Stimulated activated CD4-positive, alpha-beta T cell treated with anti-CD3 and anti-CD28 coated beads, Interleukin-15, amount 100 ng/mL, for 24 hours (primary cell): ENCODE data around the gene TMEM37.

Source experiments
- DNase-seq: peaks from one replicate; pipeline ENCODE4 v3.0.0-alpha.2; 2020

Gene TMEM37

DNA sequence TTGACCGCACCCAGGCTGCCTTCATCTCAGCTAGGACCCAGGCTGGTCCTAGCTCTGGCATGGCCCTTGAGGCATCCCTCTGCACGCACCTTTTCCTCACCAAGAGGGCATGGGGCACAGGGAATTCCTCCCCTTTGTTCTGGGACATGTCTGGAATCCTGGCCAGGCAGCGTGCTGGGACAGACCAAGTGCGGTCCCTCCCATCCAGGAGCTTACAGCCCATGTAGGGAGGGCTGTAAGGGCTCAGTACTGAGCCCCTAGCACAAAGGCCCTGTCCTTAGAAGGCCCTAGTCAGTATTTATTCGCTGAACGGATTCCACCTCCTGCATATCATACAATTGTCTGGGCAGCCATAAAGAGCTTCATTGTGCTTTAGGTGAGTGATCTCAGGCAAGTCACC, 3.0 kb downstream of the TMEM37 start:
- DNase-seq = no peak

- DNase-seq = no peak
Observed at GRCh38 chr2:119435081-119435952, 3.7 kb downstream of the TMEM37 start.

DNA sequence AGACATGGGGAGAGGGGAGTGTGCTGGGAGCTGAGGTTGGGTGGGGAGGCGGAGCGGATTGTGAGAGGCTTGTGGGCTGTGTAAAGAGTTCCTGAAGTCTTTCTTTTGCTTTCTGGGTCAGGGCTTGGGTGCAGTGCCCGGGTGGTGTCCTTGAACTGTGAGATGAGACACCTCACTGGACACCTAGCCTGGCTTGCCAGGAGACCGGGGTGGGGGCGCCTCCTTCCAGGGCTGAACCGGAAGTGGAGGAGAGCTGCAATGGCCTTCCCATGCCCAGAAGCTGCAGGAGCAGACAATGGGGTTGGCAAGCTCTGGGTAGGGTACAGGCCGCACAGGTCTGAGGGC, 4.3 kb downstream of the TMEM37 start:
- no peak for DNase-seq

DNA sequence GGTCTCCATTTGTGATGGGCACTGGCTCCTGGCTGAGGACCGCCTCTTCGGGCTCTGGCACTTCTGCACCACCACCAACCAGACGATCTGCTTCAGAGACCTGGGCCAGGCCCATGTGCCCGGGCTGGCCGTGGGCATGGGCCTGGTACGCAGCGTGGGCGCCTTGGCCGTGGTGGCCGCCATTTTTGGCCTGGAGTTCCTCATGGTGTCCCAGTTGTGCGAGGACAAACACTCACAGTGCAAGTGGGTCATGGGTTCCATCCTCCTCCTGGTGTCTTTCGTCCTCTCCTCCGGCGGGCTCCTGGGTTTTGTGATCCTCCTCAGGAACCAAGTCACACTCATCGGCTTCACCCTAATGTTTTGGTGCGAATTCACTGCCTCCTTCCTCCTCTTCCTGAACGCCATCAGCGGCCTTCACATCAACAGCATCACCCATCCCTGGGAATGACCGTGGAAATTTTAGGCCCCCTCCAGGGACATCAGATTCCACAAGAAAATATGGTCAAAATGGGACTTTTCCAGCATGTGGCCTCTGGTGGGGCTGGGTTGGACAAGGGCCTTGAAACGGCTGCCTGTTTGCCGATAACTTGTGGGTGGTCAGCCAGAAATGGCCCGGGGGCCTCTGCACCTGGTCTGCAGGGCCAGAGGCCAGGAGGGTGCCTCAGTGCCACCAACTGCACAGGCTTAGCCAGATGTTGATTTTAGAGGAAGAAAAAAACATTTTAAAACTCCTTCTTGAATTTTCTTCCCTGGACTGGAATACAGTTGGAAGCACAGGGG, 5.5 kb downstream of the TMEM37 start:
- no peak for DNase-seq

DNA sequence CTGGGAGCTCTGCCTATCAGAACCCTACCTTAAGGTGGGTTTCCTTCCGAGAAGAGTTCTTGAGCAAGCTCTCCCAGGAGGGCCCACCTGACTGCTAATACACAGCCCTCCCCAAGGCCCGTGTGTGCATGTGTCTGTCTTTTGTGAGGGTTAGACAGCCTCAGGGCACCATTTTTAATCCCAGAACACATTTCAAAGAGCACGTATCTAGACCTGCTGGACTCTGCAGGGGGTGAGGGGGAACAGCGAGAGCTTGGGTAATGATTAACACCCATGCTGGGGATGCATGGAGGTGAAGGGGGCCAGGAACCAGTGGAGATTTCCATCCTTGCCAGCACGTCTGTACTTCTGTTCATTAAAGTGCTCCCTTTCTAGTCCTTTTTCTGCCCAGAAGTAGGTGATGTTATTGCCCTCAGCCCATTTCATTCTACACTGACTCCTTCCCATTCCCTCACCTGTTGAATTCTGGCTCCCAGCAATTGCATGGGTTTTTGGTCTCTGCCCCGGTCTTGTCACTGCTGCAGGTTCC, 6.5 kb downstream of the TMEM37 start:
- no peak for DNase-seq

DNA sequence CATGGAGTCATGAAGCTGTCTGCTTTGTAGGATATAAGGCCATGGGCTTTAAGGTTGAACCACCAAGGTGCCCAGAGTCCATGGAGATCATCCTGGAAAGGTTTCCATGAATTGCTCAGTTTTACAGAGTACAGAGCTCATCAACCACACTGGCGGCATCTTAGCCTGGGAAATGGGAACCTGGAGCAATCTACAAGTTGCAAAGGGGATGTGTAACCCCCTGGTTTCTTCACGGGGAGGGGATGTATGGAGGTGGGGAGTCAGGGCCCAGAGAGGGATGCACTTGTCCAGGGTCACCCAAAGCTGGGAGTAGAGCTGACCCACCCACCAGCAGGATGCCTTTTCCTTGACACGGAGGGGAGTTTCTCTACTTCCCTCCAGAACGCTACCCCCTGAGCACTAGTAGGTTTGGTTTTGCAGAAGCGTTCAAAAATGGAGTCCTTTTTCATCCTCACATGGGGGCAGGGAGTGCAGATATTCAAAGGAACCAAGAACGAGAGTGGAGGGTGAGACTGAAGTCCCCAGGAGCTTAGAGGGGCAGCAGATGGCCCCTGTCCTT, 7.2 kb downstream of the TMEM37 start:
- no peak for DNase-seq

GRCh38 chr2:119439574-119440500, 8.2 kb downstream of the TMEM37 start:
- no peak for DNase-seq

DNA sequence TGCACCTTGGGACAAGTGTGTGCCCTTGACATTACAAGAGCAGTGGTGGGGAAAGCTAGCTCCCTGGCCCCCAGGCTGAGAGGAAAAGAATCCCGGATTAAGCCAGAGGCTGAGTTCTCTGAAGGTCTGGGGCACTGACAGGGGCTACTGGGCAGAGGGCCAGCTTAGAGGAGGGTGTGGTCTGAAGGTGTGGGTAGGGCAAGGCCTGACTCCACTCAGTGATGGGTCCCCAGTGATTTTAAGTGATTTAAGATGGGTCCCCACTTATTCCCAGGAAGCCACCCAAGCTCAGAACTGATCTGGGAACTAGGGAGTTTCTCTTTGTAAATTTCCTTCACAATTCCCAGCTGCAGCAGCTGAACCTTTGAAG, 8.8 kb downstream of the TMEM37 start:
- no peak for DNase-seq

GRCh38 chr2:119440873-119441272, 9.2 kb downstream of the TMEM37 start:
- DNase-seq = no peak

DNA sequence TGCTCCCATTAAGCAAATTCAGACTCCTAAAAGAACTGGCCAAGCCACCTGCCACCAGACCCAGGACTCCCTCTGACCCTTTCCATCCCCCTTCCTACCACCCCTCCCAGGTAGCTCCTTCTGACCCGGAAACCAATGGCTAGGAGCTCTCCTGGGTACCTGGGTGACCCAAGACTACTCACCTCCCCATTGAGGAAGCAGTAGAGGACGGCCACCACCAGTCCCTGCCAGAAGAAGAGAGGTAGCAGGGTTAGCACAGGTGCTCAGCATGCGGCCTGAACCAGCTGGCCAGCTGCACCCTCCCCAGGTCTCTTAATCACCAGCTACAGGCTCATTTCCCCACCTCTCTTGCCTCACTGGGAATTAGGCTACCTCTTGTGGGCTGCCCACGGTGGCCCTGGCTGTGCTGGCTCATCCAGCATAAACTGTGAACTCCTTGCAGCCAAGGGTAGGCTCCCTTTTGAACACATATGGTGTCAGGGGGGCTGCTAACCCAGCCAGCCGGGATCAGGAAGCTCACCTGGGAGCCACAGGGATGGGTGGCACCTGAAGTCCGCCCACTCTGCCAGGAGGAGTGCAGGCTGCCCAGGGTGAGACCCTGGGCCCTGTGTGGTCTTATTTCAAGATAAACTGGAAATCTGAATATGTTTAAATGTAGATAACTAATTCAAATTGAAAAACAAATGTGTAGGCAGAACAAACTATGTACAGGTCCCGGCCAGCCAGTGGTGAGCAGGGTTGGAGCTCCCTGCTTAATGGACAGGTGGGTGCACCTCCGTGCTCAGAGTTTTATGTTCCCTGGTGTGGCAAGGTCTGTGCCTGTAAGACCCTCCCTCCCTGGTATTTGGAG, 9.9 kb downstream of the TMEM37 start:
- no peak for DNase-seq

- no peak for DNase-seq
Observed at GRCh38 chr2:119442226-119442619, 10.6 kb downstream of the TMEM37 start.

DNA sequence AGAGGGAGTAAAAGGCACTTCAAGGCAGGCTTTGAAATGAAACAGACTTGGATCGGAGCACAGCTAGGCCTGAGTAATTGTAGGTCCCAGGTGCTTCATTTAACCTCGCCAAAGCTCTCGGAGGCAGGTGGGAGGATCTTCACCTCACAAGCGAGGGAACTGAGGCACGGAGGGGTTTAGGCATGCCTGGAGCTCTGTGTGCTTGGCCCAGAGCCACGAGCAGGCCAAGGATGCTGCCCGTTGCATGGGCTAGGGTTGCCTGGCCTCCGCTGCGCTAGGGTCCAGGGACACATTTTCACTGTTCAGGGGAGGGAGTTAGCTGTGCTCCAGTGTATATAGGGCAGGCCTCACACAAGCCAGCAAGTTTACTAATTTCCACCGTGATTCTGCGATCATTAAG, 11.2 kb downstream of the TMEM37 start:
- DNase-seq = no peak

DNA sequence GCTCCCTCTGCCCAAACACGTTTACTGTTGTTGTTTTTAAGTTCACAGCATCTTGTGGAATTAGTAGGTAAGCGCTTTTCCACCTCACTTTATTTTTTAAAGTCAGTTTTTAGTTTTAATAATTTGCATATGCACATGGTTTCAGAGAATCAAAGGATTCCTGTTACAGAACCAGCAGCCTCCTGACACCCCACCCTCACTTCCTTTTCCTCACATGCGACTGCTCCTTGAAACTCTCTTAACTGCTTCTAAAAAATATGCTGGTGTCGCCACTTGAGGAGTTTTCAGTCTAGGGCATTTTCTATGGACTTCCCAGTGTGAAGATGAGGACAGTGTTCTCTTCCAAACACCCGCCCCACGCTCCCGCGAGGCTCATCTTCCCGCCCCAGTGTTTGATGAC, 14.4 kb downstream of the TMEM37 start:
- DNase-seq = no peak

- DNase-seq = no peak
Observed at GRCh38 chr2:119448427-119449141, 16.9 kb downstream of the TMEM37 start.

GRCh38 chr2:119449521-119449920, 17.9 kb downstream of the TMEM37 start:
- DNase-seq = no peak

GRCh38 chr2:119451336-119452050, 19.8 kb downstream of the TMEM37 start:
- DNase-seq = no peak

- DNase-seq = no peak
Observed at GRCh38 chr2:119453972-119454593, 22.4 kb downstream of the TMEM37 start.

DNA sequence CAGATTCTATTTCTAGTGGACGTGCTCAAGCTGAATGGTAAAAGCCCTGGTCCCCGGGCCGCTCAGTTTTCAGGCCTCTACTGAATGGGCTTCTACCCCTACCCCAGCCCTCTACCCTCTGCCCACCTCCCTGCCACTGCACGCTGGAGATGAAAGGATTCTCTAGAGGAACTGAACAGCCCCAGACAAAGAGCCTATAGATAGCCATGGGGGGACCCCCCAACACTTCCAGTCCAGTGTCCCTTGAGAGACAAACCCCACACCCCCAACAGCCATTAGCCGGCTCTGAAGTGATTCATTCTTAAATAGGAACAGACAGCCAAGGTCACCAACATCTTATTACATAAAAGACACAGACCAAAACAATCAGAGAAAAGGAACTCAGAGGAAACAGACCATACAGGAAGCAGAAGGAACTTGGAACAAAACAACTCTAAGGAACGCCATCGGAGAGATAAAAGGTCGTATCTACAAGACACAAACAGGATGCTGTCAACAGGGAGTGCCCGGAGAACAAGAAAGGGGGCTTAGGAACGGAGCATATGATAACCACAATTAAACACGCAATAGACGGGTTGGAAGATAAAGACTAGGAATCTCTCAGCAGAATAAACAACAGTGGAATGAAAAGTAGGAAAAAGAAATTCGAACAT, 23.5 kb downstream of the TMEM37 start:
- no peak for DNase-seq

- DNase-seq = no peak
Observed at GRCh38 chr2:119460076-119460475, 28.4 kb downstream of the TMEM37 start.
